Thyroid gland (tissue), 4 donors: ENCODE data around the gene C1orf167. TPM values are rescaled to one million over a fixed set of nuclear protein-coding genes. Genes with fewer than 3 reads are reported as not detected.

Experiments used
- DNase-seq, 2 donors: peaks; one replicate each; pipeline ENCODE4 v3.0.0-alpha.2; 2019
- H3K27ac ChIP-seq, 3 donors: fragments of 200-600 bp; sonication (generic); 1 replicate in 2 of 3; 2 replicates in 1 of 3; pipeline ENCODE4 v1.5.1; 2016 to 2019; ENCODE audit warnings: mild to moderate bottlenecking in 1 of 3, moderate library complexity in 1 of 3
- H3K27me3 ChIP-seq: fragments of 200-600 bp; sonication (generic); one replicate; pipeline ENCODE4 v1.5.1; 2019
- H3K36me3 ChIP-seq, 2 donors: fragments of 200-600 bp; sonication (generic); one replicate each; pipeline ENCODE4 v1.5.1; 2016 to 2019
- H3K4me1 ChIP-seq, 2 donors: fragments of 200-600 bp; sonication (generic); one replicate each; pipeline ENCODE4 v1.5.1; 2017 to 2019
- H3K4me3 ChIP-seq, 3 donors: fragments of 200-600 bp; sonication (generic); replicated peaks in 1 of 3; 1 replicate in 2 of 3; 2 replicates in 1 of 3; pipeline ENCODE4 v1.5.1; 2016; ENCODE audit warnings: mild to moderate bottlenecking in 1 of 3
- H3K9me3 ChIP-seq: fragments of 200-600 bp; sonication (generic); one replicate; pipeline ENCODE4 v1.5.1; 2017
- POLR2A ChIP-seq, 2 donors: fragments of 450-650 bp; IDR thresholded peaks; one replicate each; pipeline ENCODE4 v1.6.1; 2017; ENCODE audit warnings: antibody characterized with exemption in 2 of 2, mild to moderate bottlenecking in 2 of 2, moderate library complexity in 1 of 2
- WGBS, 2 donors: methylation state at CpG; one replicate each; pipeline ENCODE4 v1.1.5; 2017; 5-methylcytosine and 5-hydroxymethylcytosine counted together
- intact Hi-C: fragments of 100-400 bp; cut with DNase I; formaldehyde crosslinking; loops from one replicate; pipeline ENCODE4 v1.15.1; 2023
- total RNA-seq, 4 donors: library from RNA; depleted of rRNA; stranded (reverse); fragments of >200 nt; gene quantifications; one replicate each; pipeline ENCODE4 v1.2.3, GENCODE V29; 2016
- TF ChIP-seq, protein P1 (sequence below), 6 experiments: fragments of 200-600 bp in 3 of 6; fragments of 450-650 bp in 3 of 6; sonication (generic) in 3 of 6; IDR thresholded peaks; one replicate each; pipeline ENCODE4 v1.5.1; 2016 to 2019; ENCODE audit warnings: antibody characterized with exemption in 6 of 6, mild to moderate bottlenecking in 2 of 6, inconsistent platforms in 1 of 6, moderate library complexity in 1 of 6

The C1orf167 gene
- total RNA-seq, 4 donors from 2014 or later = 0.22 to 6.3 TPM; not detected in 2

DNA sequence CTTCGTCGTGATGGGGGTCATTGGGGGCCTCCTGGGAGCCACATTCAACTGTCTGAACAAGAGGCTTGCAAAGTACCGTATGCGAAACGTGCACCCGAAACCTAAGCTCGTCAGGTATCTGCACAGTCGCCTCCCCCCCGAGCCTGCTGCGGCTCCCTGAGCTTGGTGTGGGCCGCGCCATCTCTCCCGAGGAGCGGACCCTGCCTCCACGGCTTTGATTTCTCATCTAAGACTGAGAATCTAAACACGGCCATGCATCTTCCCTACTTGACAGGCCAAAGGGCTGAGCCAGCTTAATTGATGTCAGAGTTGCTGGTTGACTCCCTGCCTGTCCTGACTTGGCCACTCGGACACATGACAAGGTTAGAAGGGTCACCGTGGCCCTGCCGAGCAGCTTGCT is 66.5 kb downstream of the C1orf167 start:
- peaks cover 52 to 72% of the 10 kb centered on the region in 2 donors for H3K36me3 ChIP-seq
- intact Hi-C loops = no loop called here

DNA sequence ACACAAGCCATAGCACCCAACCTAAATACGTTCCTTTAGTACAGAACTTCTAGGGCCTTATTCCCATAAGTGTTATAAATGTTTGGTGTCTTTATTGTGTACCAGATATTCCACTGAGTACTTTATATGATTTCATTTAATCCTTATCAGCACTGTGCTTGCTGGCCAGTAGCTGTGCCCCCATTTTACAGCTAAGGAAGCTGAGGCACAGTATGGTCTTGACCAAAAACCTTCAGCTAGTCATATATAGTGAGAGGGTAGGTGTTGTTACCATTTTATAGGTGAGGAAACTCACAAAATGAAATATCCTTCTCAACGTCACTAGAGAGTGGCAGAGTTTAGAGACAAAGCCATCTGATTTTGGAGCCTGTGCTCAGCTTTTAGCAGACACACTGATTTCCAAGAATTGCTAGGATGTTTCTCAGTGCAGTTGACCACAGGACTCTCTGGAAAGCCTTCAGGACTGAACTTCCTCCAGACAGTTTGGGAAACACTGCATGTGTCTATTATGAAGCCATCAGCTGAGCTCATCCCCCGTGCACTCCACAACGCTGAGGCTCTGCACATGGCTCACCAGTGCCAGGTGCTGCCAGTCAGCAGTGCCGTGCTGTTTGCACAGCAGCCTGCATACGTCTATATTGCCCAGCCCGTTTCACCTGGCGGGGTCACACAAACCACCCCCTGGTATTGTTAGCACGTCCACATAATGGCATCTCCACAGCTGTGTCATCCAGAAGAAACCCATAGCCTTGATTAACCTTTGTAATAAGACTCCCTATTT is 70.1 kb downstream of the C1orf167 start:
- intact Hi-C loops = no loop called here
- Histone ChIP-seq H3K36me3 (peaks cover 55 to 81% of the 10 kb centered on the region in 2 donors), H3K27me3 (no peaks in the 10 kb centered on the region), H3K4me3 (no peak overlapping the region), H3K27ac (no peak overlapping the region), H3K4me1 (no peaks in the 10 kb centered on the region), H3K9me3 (no peaks in the 10 kb centered on the region)
- whole genome bisulfite sequencing, 2 donors = 92 to 94% methylated on average over 9 of the region's 9 CpGs
- TF ChIP-seq, protein P1, sequence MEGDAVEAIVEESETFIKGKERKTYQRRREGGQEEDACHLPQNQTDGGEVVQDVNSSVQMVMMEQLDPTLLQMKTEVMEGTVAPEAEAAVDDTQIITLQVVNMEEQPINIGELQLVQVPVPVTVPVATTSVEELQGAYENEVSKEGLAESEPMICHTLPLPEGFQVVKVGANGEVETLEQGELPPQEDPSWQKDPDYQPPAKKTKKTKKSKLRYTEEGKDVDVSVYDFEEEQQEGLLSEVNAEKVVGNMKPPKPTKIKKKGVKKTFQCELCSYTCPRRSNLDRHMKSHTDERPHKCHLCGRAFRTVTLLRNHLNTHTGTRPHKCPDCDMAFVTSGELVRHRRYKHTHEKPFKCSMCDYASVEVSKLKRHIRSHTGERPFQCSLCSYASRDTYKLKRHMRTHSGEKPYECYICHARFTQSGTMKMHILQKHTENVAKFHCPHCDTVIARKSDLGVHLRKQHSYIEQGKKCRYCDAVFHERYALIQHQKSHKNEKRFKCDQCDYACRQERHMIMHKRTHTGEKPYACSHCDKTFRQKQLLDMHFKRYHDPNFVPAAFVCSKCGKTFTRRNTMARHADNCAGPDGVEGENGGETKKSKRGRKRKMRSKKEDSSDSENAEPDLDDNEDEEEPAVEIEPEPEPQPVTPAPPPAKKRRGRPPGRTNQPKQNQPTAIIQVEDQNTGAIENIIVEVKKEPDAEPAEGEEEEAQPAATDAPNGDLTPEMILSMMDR (IDR thresholded peaks at IDR 0.05) = no peak
- no peak for TF ChIP-seq POLR2A (IDR thresholded peaks at IDR 0.05)
- DNase-seq = no peak

More for the DNA sequence above, 66.5 kb downstream of the C1orf167 start:
- no peaks in the 10 kb centered on the region for H3K4me1 ChIP-seq
- no peak for DNase-seq
- H3K27ac ChIP-seq = no peak overlapping the region
- H3K27me3 ChIP-seq = no peaks in the 10 kb centered on the region
- WGBS, 2 donors = 91 to 96% methylated on average over 19 of the region's 19 CpGs
- TF ChIP-seq, protein P1 (IDR thresholded peaks at IDR 0.05) = no peak
- no peak for TF ChIP-seq POLR2A (IDR thresholded peaks at IDR 0.05)
- H3K4me3 ChIP-seq = no peak overlapping the region
- H3K9me3 ChIP-seq = no peaks in the 10 kb centered on the region

DNA sequence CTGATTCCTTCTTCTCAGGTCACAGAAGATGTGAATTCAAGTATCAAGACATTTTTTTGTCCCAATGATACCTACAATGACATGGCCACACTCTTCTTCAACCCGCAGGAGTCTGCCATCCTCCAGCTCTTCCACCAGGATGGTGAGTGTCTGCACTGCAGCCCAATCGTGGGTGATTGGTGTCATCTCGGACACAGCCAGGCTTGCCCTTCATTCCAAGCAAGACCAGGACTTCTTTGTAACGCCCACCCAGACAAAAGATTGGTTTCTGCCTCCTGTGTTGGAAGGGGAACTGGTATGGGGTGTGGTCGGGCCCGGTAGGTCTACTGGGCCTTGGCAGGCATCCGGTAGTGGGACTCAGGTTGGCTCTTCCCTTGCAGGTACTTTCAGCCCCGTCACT is 71.5 kb downstream of the C1orf167 start:
- H3K4me3 ChIP-seq = no peak overlapping the region
- no peaks in the 10 kb centered on the region for H3K27me3 ChIP-seq
- TF ChIP-seq POLR2A (IDR thresholded peaks at IDR 0.05) = no peak
- TF ChIP-seq, protein P1 (IDR thresholded peaks at IDR 0.05) = no peak
- 96 to 98% methylated on average over 8 of the region's 8 CpGs for WGBS, 2 donors
- no peak for DNase-seq
- H3K36me3 ChIP-seq = peaks cover 58 to 84% of the 10 kb centered on the region in 2 donors
- H3K9me3 ChIP-seq = no peaks in the 10 kb centered on the region
- intact Hi-C loops = no loop called here
- no peak overlapping the region for H3K27ac ChIP-seq
- no peaks in the 10 kb centered on the region for H3K4me1 ChIP-seq

DNA sequence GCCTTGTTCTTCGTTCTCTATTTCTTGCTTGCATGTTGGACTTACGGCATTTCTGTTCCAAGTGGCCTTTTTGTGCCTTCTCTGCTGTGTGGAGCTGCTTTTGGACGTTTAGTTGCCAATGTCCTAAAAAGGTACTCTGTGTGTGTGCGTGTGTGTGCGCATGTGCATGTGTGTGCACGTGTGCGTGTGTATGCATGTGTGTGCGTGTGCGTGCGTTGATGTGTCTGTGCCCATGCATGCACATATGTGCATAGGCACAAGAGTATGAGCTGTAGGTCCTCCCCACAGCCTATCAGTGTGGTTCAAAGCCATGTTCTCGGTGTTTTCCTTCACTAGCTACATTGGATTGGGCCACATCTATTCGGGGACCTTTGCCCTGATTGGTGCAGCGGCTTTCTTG is 71.9 kb downstream of the C1orf167 start:
- H3K9me3 ChIP-seq = no peaks in the 10 kb centered on the region
- no peaks in the 10 kb centered on the region for H3K27me3 ChIP-seq
- WGBS, 2 donors = 95 to 96% methylated on average over 13 of the region's 13 CpGs
- peaks cover 54 to 81% of the 10 kb centered on the region in 2 donors for H3K36me3 ChIP-seq
- no peak for TF ChIP-seq POLR2A (IDR thresholded peaks at IDR 0.05)
- TF ChIP-seq, protein P1 (IDR thresholded peaks at IDR 0.05) = no peak
- no peaks in the 10 kb centered on the region for H3K4me1 ChIP-seq
- H3K27ac ChIP-seq = no peak overlapping the region
- intact Hi-C loops = no loop called here
- no peak overlapping the region for H3K4me3 ChIP-seq
- DNase-seq = no peak
